Non-pigmented ciliary epithelial cell (primary cell): ENCODE data around the gene MARCHF10.
"Not testable (repeated sequence)": the region's sequence is repeated elsewhere in the genome, so short reads cannot be mapped to it uniquely, and the experiment has no call there.

Experiments used
- DNase-seq: peaks from one replicate; pipeline ENCODE4 v3.0.0-alpha.2; 2010; ENCODE audit warnings: low read depth

The MARCHF10 gene

GRCh38 chr17:62717889-62718288 lies 90.2 kb downstream of the MARCHF10 start:
- no peak for DNase-seq

DNA sequence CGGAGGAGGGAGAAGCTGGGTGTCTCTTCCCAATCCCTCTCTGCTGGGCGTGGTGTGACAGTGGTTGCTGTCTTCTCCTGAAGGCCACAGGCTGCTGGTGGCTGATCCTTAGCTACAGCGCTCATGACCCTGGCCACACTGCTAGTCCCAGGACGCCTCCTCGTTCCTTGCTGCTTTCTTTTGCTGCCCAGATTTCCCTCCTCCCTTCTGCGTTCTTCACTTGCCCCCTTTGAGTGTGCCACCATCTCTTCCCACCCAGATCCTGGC lies 90.6 kb downstream of the MARCHF10 start:
- no peak for DNase-seq

GRCh38 chr17:62716834-62717588 lies 91.1 kb downstream of the MARCHF10 start:
- DNase-seq = no peak

- DNase-seq = no peak
Measured at GRCh38 chr17:62715882-62716390, 92.2 kb downstream of the MARCHF10 start.

DNA sequence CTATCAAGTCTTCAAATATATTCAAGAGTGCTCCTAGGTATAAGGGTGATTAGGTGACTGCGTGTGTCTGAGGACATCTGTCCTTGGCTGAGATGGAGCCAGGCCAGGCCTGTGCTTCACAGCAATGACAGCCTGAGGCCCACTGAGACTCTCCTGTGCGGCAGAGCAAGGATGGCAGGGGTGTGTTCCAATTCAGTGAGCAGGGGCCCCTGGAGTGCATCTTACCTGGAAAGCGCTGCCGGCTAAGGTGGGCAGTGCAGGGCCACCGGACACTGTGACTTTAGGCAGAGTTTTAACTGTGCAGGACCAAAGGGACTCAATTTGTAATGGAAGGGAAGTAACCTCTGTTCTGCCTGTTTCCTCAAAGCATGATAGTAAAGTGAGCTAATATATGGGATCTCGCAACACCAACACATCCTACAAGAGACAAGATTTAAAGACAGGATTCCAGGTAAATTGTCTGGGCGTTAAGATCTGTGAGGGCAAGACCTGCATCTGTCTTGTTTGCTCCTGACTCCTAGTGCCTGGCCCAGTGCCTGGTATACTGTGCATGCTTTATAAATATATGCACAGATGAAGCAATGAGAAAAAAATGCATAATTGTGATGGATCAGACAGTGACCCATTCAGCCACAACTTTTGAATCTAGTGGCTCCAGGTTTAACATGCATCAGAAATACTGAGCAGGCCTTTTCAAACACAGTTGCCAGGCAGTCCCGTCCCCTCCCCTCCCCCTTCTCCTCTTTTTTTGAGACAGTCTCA lies 93.9 kb downstream of the MARCHF10 start:
- peak; percentile 31 for DNase-seq

DNA sequence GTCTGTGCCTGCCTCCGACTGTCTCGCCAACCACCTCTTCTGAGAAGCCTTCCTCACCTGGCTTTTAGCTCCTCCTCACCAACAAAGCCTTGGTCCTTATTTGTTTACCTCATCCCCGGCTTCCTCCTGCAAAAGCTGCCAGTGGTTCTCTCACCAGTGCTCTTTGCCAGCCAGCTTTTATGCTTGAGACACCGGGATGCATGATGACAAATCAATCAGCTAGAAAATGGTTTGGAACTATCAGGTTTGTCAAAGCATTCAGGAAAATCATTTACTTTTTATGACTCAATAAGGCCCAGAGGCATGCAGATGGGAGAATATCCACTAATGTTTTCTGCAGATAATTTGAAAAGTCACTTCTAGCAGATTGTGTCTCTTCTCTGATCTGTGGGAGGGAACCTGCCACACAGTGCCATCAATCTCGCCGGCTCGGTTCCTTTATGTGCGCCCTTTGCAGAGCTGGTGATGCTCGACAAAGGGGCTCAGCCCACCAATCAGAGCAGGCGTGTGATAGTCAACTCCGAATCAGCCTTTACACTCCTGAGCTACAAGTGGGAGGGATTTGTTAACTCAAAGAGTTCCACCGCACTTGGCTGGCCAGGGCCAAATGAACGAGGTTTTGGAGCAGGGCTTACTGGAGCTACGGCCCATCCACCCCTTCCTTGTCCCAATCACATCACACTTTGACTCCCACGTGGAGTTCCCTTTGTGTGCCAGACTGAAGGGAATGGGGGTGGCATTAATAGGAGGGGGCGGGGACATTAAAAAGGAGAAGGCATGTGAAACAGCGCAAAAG lies 94.8 kb downstream of the MARCHF10 start:
- DNase-seq = no peak

DNA sequence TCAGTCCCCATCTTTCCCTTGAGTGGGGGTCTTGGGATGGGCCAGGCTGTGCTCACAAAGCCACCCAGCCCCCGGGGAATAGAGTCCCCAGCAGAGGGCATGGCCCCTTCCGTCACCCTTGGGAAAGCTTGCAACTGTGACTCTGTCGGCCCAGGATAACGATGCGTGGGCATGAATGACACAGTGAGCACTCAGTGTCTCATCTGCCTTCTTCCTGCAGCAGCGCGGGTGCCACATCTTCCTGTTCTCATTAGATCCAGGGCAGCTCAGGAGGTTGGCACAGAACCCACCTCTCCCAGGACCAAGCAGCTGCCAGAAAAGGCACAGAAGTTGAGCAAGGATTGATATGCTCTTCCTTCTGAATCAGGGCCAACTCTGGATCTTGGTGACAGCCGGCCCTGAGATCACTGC lies 95.9 kb downstream of the MARCHF10 start:
- DNase-seq = no peak

- no peak for DNase-seq
Measured at GRCh38 chr17:62708587-62708986, 99.5 kb downstream of the MARCHF10 start.

DNA sequence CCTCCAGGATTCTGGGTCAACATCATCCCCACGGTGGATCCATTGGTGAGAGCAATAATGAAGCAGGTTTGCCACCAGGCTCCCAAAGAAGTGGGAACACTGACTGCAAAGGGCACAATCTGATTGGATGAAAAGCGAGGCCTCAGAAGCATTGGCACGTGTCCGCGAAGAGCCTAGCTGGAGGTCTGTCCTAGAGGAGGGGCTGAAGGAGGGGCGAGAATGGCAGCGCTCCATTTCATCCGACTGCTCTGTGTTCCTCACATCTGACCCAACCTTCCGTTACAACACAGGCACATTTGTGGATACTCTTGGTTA lies 100.7 kb downstream of the MARCHF10 start:
- DNase-seq = no peak

GRCh38 chr17:62706598-62707424 lies 101.3 kb downstream of the MARCHF10 start:
- DNase-seq = no peak

- no peak for DNase-seq
Measured at GRCh38 chr17:62705778-62706597, 102.1 kb downstream of the MARCHF10 start.

DNA sequence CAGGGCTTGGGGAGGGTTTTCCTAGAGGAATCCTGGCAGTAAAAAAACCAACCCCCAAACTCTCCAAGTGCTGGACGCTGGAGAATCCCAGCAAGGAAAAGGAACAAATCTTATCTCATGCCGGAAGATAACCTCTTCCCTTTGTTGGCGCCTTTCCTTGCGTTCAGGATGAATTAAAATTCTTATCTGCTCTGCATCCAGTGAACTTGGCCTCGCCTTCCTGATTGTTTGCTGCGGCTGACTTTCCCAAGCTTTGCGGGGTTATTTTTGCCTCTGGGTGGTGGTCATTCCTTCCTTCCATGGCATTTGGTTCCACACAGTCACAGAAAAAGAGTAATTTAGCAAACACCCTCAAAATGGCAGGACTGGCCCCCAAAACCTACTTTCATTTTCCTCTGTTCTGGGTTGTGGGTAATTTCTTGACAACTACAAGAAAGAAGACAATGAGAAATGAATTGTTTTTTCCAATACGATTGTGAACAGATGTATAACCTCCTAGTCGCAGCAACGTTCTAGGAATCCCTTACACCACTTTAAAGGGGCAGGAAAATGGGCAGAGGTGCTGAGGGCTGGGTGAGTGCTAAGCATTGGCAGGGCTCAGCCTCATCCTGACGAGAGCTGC lies 102.8 kb downstream of the MARCHF10 start:
- DNase-seq = no peak

DNA sequence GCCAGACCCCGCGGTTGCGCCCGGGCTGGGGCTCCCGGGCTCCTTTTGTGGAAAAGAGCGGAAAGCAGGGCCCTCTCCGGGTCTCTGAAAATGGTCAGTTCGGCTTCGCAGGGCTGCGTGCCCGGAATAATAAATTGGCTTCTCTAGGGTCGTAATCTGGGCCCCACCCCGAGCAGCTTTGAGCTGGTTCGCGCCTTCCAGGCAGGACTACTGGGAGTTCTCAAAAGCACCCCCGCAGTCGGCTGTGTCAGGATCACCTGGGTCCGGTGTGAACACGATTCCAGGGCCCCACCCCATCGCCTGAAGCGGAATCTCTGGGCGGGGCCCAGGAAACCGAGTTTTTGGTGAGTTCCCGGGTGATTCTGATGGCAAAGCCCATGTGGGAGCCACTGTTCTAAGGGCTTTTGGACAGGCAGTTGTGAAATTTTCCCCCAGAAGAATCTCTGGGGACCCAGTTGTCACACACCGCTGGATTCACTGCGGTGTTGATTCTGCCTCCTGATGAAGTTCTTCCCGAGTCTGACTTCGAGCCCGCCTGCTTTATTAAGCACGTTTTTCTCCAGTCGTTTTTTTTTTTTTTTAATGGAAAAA lies 103.6 kb downstream of the MARCHF10 start:
- DNase-seq = no peak

- no peak for DNase-seq
Measured at GRCh38 chr17:62703776-62704380, 104.2 kb downstream of the MARCHF10 start.

GRCh38 chr17:62703261-62703775 lies 104.8 kb downstream of the MARCHF10 start:
- DNase-seq = no peak

- DNase-seq = no peak
Measured at GRCh38 chr17:62702746-62703260, 105.3 kb downstream of the MARCHF10 start.

DNA sequence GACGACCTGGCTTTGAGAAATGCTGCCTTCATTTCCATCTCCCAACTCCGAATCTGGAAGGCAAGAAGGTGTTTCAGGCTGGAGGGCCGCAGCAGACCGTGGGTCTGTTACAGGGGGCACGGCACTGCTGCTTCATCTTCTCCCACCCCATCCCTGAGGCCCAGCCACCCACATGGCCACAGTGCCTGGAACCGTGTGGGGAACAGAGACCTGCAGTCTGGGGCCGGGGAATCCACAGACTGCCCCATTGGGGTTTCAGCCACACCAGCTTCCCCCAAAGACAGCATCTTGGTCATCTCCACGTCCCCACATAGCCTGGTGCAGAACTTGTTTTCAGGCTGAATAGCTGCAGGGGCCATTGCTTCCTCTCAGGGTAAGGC lies 106.4 kb downstream of the MARCHF10 start:
- DNase-seq = no peak

- DNase-seq = no peak
Measured at GRCh38 chr17:62700964-62701705, 107.0 kb downstream of the MARCHF10 start.

GRCh38 chr17:62698459-62698858 lies 109.7 kb downstream of the MARCHF10 start:
- not testable (repeated sequence) for DNase-seq
